HepG2 (cell line): Measurements from ENCODE around the gene ATG13. TPM values are rescaled to one million over a fixed set of nuclear protein-coding genes. Genes with fewer than 3 reads are reported as not detected.

Experiments
- ETS1 ChIP-seq: sonication (generic); formaldehyde crosslinking; IDR thresholded peaks from 2 replicates; pipeline ENCODE4 v1.4.0; 2020; ENCODE audit warnings: missing genetic modification reagents
- FOXO4 ChIP-seq: sonication (generic); formaldehyde crosslinking; conservative IDR thresholded peaks from 2 replicates; pipeline ENCODE4 v1.8.1; 2023; ENCODE audit warnings: missing genetic modification reagents
- KAT2B ChIP-seq: fragments of 150-350 bp; IDR thresholded peaks from 2 replicates; pipeline ENCODE4 v1.6.1; 2014; ENCODE audit warnings: low read depth, low read length, borderline replicate concordance
- NR2C2 ChIP-seq: sonication (generic); formaldehyde crosslinking; IDR thresholded peaks from 2 replicates; pipeline ENCODE4 v1.4.0; 2020; ENCODE audit warnings: missing genetic modification reagents, mild to moderate bottlenecking, moderate library complexity, borderline replicate concordance
- PHF8 ChIP-seq: sonication (generic); formaldehyde crosslinking; IDR thresholded peaks from 2 replicates; pipeline ENCODE4 v1.5.0; 2020; ENCODE audit warnings: missing genetic modification reagents
- TOPORS ChIP-seq: sonication (generic); formaldehyde crosslinking; IDR thresholded peaks from 2 replicates; pipeline ENCODE4 v1.8.0; 2023; ENCODE audit warnings: mild to moderate bottlenecking, missing genetic modification reagents
- USF2 ChIP-seq, 2 experiments: sonication (generic) in 1 of 2; formaldehyde crosslinking in 1 of 2; IDR thresholded peaks; 2 replicates each; pipeline versions ENCODE4 v1.5.1 to v1.6.1; 2011 to 2020; ENCODE audit warnings: borderline replicate concordance in 1 of 2, low read depth in 1 of 2, low read length in 1 of 2, mild to moderate bottlenecking in 1 of 2, missing genetic modification reagents in 1 of 2, moderate library complexity in 1 of 2
- ZIK1 ChIP-seq: sonication (generic); formaldehyde crosslinking; IDR thresholded peaks from 2 replicates; pipeline ENCODE4 v1.5.0; 2020; ENCODE audit warnings: mild to moderate bottlenecking, low read depth, missing genetic modification reagents, borderline replicate concordance
- ZNF101 ChIP-seq: sonication (generic); formaldehyde crosslinking; IDR thresholded peaks from 2 replicates; pipeline ENCODE4 v1.4.0; 2020; ENCODE audit warnings: mild to moderate bottlenecking, low read depth, missing genetic modification reagents, borderline replicate concordance
- ZNF619 ChIP-seq: sonication (generic); formaldehyde crosslinking; IDR thresholded peaks from 2 replicates; pipeline ENCODE4 v1.4.0; 2020; ENCODE audit warnings: mild to moderate bottlenecking, missing genetic modification reagents
- ZXDC ChIP-seq: sonication (generic); formaldehyde crosslinking; IDR thresholded peaks from 2 replicates; pipeline ENCODE4 v1.5.0; 2020; ENCODE audit warnings: mild to moderate bottlenecking, missing genetic modification reagents
- polyA plus RNA-seq, 8 experiments: library from polyadenylated mRNA; depleted of rRNA in 3 of 8; stranded (reverse) in 7 of 8; unstranded in 1 of 8; fragments of >200 nt; fragmentation: Illumina TruSeq in 4 of 8; extraction: Trizol in 4 of 8; gene quantifications; 2 replicates each; pipeline versions ENCODE4 v1.2.1 to v1.2.3, GENCODE V29; 2011 to 2016; ENCODE audit warnings: low read depth in 4 of 8, missing spikeins in 1 of 8, mixed read lengths in 1 of 8; ENCODE audit not compliant: insufficient read depth in 1 of 8
- total RNA-seq, 5 experiments: library from RNA; depleted of rRNA; stranded (reverse); fragments of >200 nt; fragmentation: Illumina TruSeq; extraction: Trizol; gene quantifications; 2 replicates each; pipeline ENCODE4 v1.2.3, GENCODE V29; 2016; ENCODE audit warnings: low read depth in 1 of 5

Gene ATG13
- total and polyA plus RNA-seq, 2 of the 13 experiments (the other 11 are each of a cell fraction or from before 2014, with no cell fraction given): 55.0 to 77.3 TPM

- TF ChIP-seq ZXDC (CRISPR knock-in tag): no peak
- TF ChIP-seq USF2 (IDR thresholded peaks at IDR 0.05; ENCODE audit: low read depth, low read length): no peak
- no peak for TF ChIP-seq USF2 (CRISPR knock-in tag; IDR thresholded peaks at IDR 0.05; ENCODE audit: borderline replicate concordance)
- no peak for TF ChIP-seq ZIK1 (CRISPR knock-in tag)
- TF ChIP-seq ZNF619 (CRISPR knock-in tag): no peak
- TF ChIP-seq ETS1 (CRISPR knock-in tag): no peak
- no peak for TF ChIP-seq KAT2B
- no peak for TF ChIP-seq TOPORS (CRISPR knock-in tag)
- no peak for TF ChIP-seq ZNF101 (CRISPR knock-in tag)
- TF ChIP-seq FOXO4 (CRISPR knock-in tag): no peak
- no peak for TF ChIP-seq PHF8 (CRISPR knock-in tag)
- no peak for TF ChIP-seq NR2C2 (CRISPR knock-in tag)
Observed at GRCh38 chr11:46577058-46577457, 40.3 kb upstream of the ATG13 start (continued).
